Keratinocyte (primary cell): ENCODE data around the gene CACNA1I. TPM values are rescaled to one million over a fixed set of nuclear protein-coding genes. Genes with fewer than 3 reads are reported as not detected.
A peak's percentile ranks its signal among the peaks of the same experiment; 100 is the strongest.

ENCODE experiments used
- DNase-seq: peaks from one replicate; pipeline ENCODE4 v3.0.0-alpha.2; 2011; ENCODE audit warnings: low read depth, missing footprints, low spot score
- FAIRE-seq: peaks from 2 replicates; lab custom pipeline; 2011; peaks lifted over from hg19 to GRCh38; lab: Jason Lieb, UNC
- H2AFZ ChIP-seq: 2 replicates; pipeline ENCODE4 v1.6.0; 2012; ENCODE audit warnings: low read length, control low read depth, inconsistent platforms; ENCODE audit not compliant: control insufficient read depth
- H3K27ac ChIP-seq: 2 replicates; pipeline ENCODE4 v1.5.1; 2011; ENCODE audit warnings: low read length; ENCODE audit not compliant: control insufficient read depth, insufficient read depth
- H3K27me3 ChIP-seq: 3 replicates; pipeline ENCODE4 v1.6.0; 2011; ENCODE audit warnings: low read length; ENCODE audit not compliant: control insufficient read depth, insufficient read depth; ENCODE audit errors: extremely low read depth
- H3K36me3 ChIP-seq, 2 experiments: 2 replicates in 1 of 2; 3 replicates in 1 of 2; pipeline ENCODE4 v1.5.1; 2011; ENCODE audit warnings: low read length in 2 of 2, mild to moderate bottlenecking in 1 of 2; ENCODE audit not compliant: control insufficient read depth in 2 of 2, insufficient read depth in 2 of 2; ENCODE audit errors: extremely low read depth in 1 of 2
- H3K4me1 ChIP-seq: 3 replicates; pipeline ENCODE4 v1.5.1; 2011; ENCODE audit warnings: low read length; ENCODE audit not compliant: control insufficient read depth, insufficient read depth; ENCODE audit errors: extremely low read depth
- H3K4me2 ChIP-seq: 3 replicates; pipeline ENCODE4 v1.6.0; 2011; ENCODE audit warnings: low read depth, low read length; ENCODE audit not compliant: control insufficient read depth, insufficient read depth; ENCODE audit errors: extremely low read depth
- H3K4me3 ChIP-seq, 3 experiments: fragments of 200-600 bp in 1 of 3; sonication (generic) in 1 of 3; 2 replicates in 2 of 3; 3 replicates in 1 of 3; pipeline ENCODE4 v1.5.1; 2011 to 2016; ENCODE audit warnings: low read length in 3 of 3, mild to moderate bottlenecking in 3 of 3, control low read depth in 2 of 3, inconsistent platforms in 1 of 3, low read depth in 1 of 3, mixed read lengths in 1 of 3, mixed run types in 1 of 3, moderate library complexity in 1 of 3; ENCODE audit not compliant: control insufficient read depth in 2 of 3, insufficient read depth in 2 of 3; ENCODE audit errors: extremely low read depth in 1 of 3
- H3K79me2 ChIP-seq: 2 replicates; pipeline ENCODE4 v1.6.0; 2012; ENCODE audit warnings: low read length; ENCODE audit not compliant: control insufficient read depth, insufficient read depth
- H3K9ac ChIP-seq: 3 replicates; pipeline ENCODE4 v1.6.0; 2011; ENCODE audit warnings: low read length; ENCODE audit not compliant: control insufficient read depth, insufficient read depth; ENCODE audit errors: extremely low read depth
- H3K9me1 ChIP-seq: 3 replicates; pipeline ENCODE4 v1.6.0; 2011; ENCODE audit warnings: low read length; ENCODE audit not compliant: control insufficient read depth, insufficient read depth; ENCODE audit errors: extremely low read depth
- H3K9me3 ChIP-seq: 2 replicates; pipeline ENCODE4 v1.5.1; 2012; ENCODE audit warnings: low read depth, low read length; ENCODE audit not compliant: control insufficient read depth
- H4K20me1 ChIP-seq: 3 replicates; pipeline ENCODE4 v1.6.0; 2011; ENCODE audit warnings: low read length; ENCODE audit not compliant: control insufficient read depth, insufficient read depth; ENCODE audit errors: extremely low read depth
- EZH2 ChIP-seq: IDR thresholded peaks from one replicate; pipeline ENCODE4 v1.6.1; 2012; ENCODE audit warnings: inconsistent platforms, mild to moderate bottlenecking, low read length, moderate library complexity
- dilution Hi-C: fragments of 300-500 bp; cut with MboI; formaldehyde crosslinking; loops from one replicate; pipeline ENCODE4 v1.7.0; 2020; ENCODE audit warnings: low sequenced_read_pairs; ENCODE audit not compliant: extremely low pct_ligation_motif_present
- polyA plus RNA-seq, 5 experiments: library from polyadenylated mRNA; depleted of rRNA in 3 of 5; stranded (reverse) in 3 of 5; stranded (forward) in 1 of 5; unstranded in 1 of 5; fragments of >200 nt; gene quantifications; 1 replicate in 1 of 5; 2 replicates in 3 of 5; 3 replicates in 1 of 5; pipeline versions ENCODE4 v1.2.1 to v1.2.3, GENCODE V29; 2011 to 2012; ENCODE audit warnings: missing spikeins in 2 of 5, low read depth in 1 of 5, low replicate concordance in 1 of 5
- TF ChIP-seq, protein P1 (sequence below), 3 experiments: IDR thresholded peaks in 1 of 3; conservative IDR thresholded peaks in 1 of 3; optimal IDR thresholded peaks in 1 of 3; 2 replicates in 2 of 3; 3 replicates in 1 of 3; pipeline versions ENCODE3 to v1.5.1; 2011; ENCODE audit warnings: low read length in 3 of 3, mild to moderate bottlenecking in 3 of 3, moderate library complexity in 2 of 3, control low read depth in 1 of 3, inconsistent platforms in 1 of 3; ENCODE audit not compliant: insufficient read depth in 2 of 3; ENCODE audit errors: extremely low read depth in 1 of 3

The CACNA1I gene
- polyA plus RNA-seq, 1 donor (not counting 4 experiments of a cell fraction or from before 2014, with no cell fraction given), result not detected

DNA sequence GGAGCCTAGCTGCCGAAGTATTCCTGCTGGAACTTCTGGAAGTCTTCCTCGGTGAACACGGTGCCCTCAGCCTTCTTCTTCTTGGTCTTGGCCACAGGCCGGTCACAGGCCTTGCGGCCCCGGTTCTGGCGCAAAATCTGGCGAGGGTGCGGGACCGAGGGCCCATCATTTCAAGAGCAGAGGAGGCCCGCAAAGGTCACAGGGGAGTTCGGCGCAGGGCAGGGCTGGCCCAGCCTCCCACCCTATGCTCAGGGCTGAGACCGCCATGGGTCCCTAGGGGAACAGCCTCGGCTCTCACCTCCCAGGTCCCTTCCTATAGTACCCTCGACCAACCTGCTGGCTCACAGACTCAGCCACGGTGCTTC, 41.1 kb upstream of the CACNA1I start:
- Histone ChIP-seq H3K27ac (no peak overlapping the region), H3K9ac (no peak overlapping the region), H3K4me2 (peak overlapping the region; percentile 3), H3K27me3 (no peaks in the 10 kb centered on the region), H4K20me1 (peaks cover 36% of the 10 kb centered on the region), H3K36me3 (peaks cover 6 to 30% of the 10 kb centered on the region in 2 experiments), H3K9me3 (no peaks in the 10 kb centered on the region), H3K79me2 (peaks cover 38% of the 10 kb centered on the region), H3K9me1 (peaks cover 2% of the 10 kb centered on the region), H2AFZ (no peak overlapping the region), H3K4me3 (no peak overlapping the region), H3K4me1 (peaks cover 44% of the 10 kb centered on the region)
- TF ChIP-seq, protein P1, sequence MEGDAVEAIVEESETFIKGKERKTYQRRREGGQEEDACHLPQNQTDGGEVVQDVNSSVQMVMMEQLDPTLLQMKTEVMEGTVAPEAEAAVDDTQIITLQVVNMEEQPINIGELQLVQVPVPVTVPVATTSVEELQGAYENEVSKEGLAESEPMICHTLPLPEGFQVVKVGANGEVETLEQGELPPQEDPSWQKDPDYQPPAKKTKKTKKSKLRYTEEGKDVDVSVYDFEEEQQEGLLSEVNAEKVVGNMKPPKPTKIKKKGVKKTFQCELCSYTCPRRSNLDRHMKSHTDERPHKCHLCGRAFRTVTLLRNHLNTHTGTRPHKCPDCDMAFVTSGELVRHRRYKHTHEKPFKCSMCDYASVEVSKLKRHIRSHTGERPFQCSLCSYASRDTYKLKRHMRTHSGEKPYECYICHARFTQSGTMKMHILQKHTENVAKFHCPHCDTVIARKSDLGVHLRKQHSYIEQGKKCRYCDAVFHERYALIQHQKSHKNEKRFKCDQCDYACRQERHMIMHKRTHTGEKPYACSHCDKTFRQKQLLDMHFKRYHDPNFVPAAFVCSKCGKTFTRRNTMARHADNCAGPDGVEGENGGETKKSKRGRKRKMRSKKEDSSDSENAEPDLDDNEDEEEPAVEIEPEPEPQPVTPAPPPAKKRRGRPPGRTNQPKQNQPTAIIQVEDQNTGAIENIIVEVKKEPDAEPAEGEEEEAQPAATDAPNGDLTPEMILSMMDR (optimal IDR thresholded peaks at IDR 0.05 in 1 of 3, IDR thresholded peaks at IDR 0.05 in 1 of 3, conservative IDR thresholded peaks at IDR 0.05 in 1 of 3; ENCODE audit: extremely low read depth in 1 of 3, insufficient read depth in 2 of 3, low read length in 3 of 3), result no peak
- TF ChIP-seq EZH2, result no peak
- FAIRE-seq (no peak), DNase-seq (no peak)
- dilution Hi-C loops, result no loop called here

DNA sequence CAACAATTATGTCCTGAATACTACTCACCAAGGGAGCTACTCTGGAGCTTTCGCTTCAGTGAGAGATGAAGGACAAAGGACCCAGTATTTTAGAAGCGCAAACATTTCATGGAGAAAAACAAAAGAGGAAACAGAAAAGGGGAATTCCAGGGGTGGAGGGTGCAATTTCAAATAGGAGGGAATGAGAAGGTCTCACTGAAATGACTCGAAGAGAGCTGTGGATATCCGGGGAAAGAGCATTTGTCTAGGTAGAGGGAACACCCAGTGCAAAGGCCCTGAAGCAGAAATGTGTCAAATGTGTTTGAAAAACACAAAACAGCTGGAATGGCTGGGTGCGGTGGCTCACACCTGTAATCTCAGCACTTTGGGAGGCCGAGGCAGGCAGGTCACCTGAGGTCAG, 40.4 kb upstream of the CACNA1I start:
- dilution Hi-C loops, result no loop called here
- H3K9me3 ChIP-seq, result no peaks in the 10 kb centered on the region
- peaks cover 29% of the 10 kb centered on the region for H4K20me1 ChIP-seq
- H3K4me2 ChIP-seq, result no peak overlapping the region
- peaks cover 48% of the 10 kb centered on the region for H3K4me1 ChIP-seq
- H3K9ac ChIP-seq, result no peak overlapping the region
- peaks cover 38% of the 10 kb centered on the region for H3K79me2 ChIP-seq
- peaks cover 6 to 30% of the 10 kb centered on the region in 2 experiments for H3K36me3 ChIP-seq
- FAIRE-seq, result no peak
- peaks cover 2% of the 10 kb centered on the region for H3K9me1 ChIP-seq
- H2AFZ ChIP-seq, result no peak overlapping the region
- H3K4me3 ChIP-seq, result no peak overlapping the region
- no peaks in the 10 kb centered on the region for H3K27me3 ChIP-seq
- DNase-seq, result no peak
- no peak for TF ChIP-seq EZH2
- TF ChIP-seq, protein P1 (optimal IDR thresholded peaks at IDR 0.05 in 1 of 3, IDR thresholded peaks at IDR 0.05 in 1 of 3, conservative IDR thresholded peaks at IDR 0.05 in 1 of 3; ENCODE audit: extremely low read depth in 1 of 3, insufficient read depth in 2 of 3, low read length in 3 of 3), result no peak
- H3K27ac ChIP-seq, result no peak overlapping the region
